ENCODE results near the gene GDF10.

Gene GDF10

DNA sequence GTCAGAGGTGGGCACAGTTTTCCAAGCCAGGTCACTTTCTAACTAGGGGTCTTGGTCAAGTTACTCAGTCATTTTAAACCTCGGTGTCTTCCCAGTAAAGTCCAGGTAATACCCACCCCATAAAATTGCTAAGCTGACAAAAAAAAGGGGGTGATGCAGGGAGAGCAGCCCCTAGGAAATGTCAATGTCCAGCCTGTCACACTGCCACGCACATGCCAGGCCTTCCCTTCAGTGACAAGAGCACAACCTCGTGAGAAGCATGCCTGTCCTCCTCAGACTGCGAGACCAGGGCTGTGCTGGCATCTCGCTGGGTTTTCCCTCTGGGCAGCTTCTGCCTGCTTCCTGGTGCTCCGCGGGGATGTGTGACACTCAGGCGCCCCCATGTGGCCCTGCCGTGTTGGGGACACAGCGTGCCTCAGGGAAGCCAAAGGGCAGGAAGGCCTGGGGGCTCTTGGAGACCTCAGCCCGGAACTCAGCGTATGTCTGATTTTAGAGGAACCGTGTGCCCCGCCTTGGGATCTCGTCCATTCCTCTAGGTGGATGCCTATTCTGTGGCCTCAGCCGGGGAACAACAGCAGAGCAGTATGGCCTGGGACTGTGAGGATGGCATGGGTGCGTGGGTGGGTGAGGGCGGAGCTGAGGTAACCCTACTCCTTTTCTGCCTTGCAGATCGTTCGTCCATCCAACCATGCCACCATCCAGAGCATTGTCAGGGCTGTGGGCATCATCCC is 12.1 kb downstream of the GDF10 start:
- no peaks in the 10 kb centered on the region for H3K27me3 ChIP-seq (ENCODE audit: control insufficient read depth, insufficient read depth, low read length, poor library complexity, severe bottlenecking)
- no peak overlapping the region for H3K4me3 ChIP-seq (ENCODE audit: insufficient read depth, low read depth, low read length)
- H3K36me3 ChIP-seq (ENCODE audit: control insufficient read depth, insufficient read depth, low read length) = no peaks in the 10 kb centered on the region
- H3K4me1 ChIP-seq (ENCODE audit: control insufficient read depth, insufficient read depth, low read length) = no peaks in the 10 kb centered on the region
- no peak overlapping the region for H3K27ac ChIP-seq (ENCODE audit: insufficient read depth, low read depth, low read length, poor library complexity, severe bottlenecking)
- no peaks in the 10 kb centered on the region for H3K9me3 ChIP-seq (ENCODE audit: control insufficient read depth, low read length)
- WGBS, 2 experiments = 38 to 40% methylated on average over 20 of the region's 20 CpGs

DNA sequence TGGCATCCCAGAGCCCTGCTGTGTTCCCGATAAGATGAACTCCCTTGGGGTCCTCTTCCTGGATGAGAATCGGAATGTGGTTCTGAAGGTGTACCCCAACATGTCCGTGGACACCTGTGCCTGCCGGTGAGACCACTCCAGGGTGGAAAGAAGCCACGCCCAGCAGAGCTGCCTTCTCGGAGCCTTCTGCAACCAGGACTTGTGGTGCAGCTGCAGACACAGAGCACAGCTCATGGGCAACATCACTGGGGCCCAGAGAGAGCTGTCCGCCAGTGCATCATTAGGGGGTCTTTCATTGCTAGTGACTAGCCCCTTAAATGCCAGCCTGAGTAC is 12.6 kb downstream of the GDF10 start:
- H3K9me3 ChIP-seq (ENCODE audit: control insufficient read depth, low read length) = no peaks in the 10 kb centered on the region
- 91% methylated on average over 7 of the region's 7 CpGs for WGBS, 2 experiments
- no peaks in the 10 kb centered on the region for H3K4me1 ChIP-seq (ENCODE audit: control insufficient read depth, insufficient read depth, low read length)
- H3K4me3 ChIP-seq (ENCODE audit: insufficient read depth, low read depth, low read length) = no peak overlapping the region
- H3K27ac ChIP-seq (ENCODE audit: insufficient read depth, low read depth, low read length, poor library complexity, severe bottlenecking) = no peak overlapping the region
- H3K27me3 ChIP-seq (ENCODE audit: control insufficient read depth, insufficient read depth, low read length, poor library complexity, severe bottlenecking) = no peaks in the 10 kb centered on the region
- no peaks in the 10 kb centered on the region for H3K36me3 ChIP-seq (ENCODE audit: control insufficient read depth, insufficient read depth, low read length)

DNA sequence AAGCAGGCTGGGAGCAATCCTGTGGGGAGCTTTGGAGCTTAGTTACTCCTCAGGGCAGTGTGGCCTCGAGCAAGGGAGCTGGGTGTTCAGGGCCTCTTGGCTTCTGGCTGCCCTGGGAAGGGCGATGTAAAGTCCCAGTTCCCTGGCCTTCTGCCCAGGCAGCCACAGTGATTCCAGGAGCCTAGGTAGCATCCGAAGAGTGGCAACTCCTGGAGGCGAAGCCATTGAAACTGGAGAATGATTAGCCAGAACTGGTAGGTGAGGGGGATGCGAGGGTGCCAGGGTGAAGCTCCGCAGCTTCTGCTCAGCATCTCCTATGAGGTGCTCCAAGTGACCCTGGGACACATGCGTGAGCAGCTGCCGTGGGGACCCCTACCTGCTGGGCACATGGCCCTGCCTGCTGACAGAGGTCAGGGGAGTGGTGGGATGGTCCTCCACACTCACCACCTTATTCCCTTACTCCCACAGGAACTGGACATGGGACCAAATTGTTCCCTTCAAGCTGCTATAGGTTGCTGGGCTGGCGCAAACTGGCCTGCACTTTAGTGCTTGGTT is 14.5 kb downstream of the GDF10 start:
- Histone ChIP-seq H3K4me1 (ENCODE audit: control insufficient read depth, insufficient read depth, low read length) (no peaks in the 10 kb centered on the region), H3K27ac (ENCODE audit: insufficient read depth, low read depth, low read length, poor library complexity, severe bottlenecking) (no peak overlapping the region), H3K4me3 (ENCODE audit: insufficient read depth, low read depth, low read length) (no peak overlapping the region), H3K36me3 (ENCODE audit: control insufficient read depth, insufficient read depth, low read length) (no peaks in the 10 kb centered on the region), H3K9me3 (ENCODE audit: control insufficient read depth, low read length) (no peaks in the 10 kb centered on the region), H3K27me3 (ENCODE audit: control insufficient read depth, insufficient read depth, low read length, poor library complexity, severe bottlenecking) (no peaks in the 10 kb centered on the region)
- 95 to 96% methylated on average over 9 of the region's 9 CpGs for WGBS, 2 experiments

DNA sequence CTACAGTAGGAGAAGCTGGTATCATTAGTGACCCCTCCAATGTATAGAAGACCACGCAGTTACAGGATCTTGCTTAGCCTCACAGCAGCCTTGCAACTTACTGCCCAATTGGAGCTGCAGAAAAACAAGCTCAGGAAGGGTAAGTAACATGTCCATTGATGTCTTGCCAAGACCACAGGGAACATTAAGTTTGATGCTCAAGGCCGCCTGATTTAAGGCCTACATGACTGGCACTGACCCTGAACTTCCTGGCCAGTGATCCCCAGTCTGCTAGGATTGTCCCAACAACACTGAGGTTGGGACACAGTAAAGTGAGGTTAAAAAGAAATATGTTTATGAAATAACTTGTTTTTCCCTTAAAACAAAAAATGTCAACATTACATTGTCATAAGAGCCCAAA is 15.4 kb downstream of the GDF10 start:
- Histone ChIP-seq H3K4me1 (ENCODE audit: control insufficient read depth, insufficient read depth, low read length) (no peaks in the 10 kb centered on the region), H3K27ac (ENCODE audit: insufficient read depth, low read depth, low read length, poor library complexity, severe bottlenecking) (no peak overlapping the region), H3K9me3 (ENCODE audit: control insufficient read depth, low read length) (no peaks in the 10 kb centered on the region), H3K4me3 (ENCODE audit: insufficient read depth, low read depth, low read length) (no peak overlapping the region), H3K27me3 (ENCODE audit: control insufficient read depth, insufficient read depth, low read length, poor library complexity, severe bottlenecking) (no peaks in the 10 kb centered on the region), H3K36me3 (ENCODE audit: control insufficient read depth, insufficient read depth, low read length) (no peaks in the 10 kb centered on the region)
- WGBS, 2 experiments = 92 to 95% methylated on average over 2 of the region's 2 CpGs

DNA sequence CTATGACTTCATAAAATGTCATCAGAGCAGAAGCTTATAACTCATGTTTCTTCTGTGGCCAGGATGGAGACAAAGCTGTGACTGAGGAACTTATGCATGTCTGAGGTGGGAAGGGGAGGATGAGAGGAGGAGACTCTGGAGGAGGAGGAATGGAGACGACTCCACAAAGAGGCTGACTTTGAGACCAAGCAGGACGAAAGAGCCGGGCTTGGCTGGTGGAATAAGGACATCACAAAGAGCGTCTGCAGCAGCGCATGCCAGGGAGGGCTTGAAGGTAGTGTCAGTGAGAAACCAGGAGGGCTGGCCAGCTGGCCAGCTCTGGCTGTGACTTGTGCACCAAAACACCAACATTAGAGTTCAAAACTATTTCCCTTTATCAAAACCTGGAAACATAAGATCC is 16.1 kb downstream of the GDF10 start:
- no peaks in the 10 kb centered on the region for H3K4me1 ChIP-seq (ENCODE audit: control insufficient read depth, insufficient read depth, low read length)
- no peaks in the 10 kb centered on the region for H3K36me3 ChIP-seq (ENCODE audit: control insufficient read depth, insufficient read depth, low read length)
- WGBS, 2 experiments = 70 to 74% methylated on average over 5 of the region's 5 CpGs

DNA sequence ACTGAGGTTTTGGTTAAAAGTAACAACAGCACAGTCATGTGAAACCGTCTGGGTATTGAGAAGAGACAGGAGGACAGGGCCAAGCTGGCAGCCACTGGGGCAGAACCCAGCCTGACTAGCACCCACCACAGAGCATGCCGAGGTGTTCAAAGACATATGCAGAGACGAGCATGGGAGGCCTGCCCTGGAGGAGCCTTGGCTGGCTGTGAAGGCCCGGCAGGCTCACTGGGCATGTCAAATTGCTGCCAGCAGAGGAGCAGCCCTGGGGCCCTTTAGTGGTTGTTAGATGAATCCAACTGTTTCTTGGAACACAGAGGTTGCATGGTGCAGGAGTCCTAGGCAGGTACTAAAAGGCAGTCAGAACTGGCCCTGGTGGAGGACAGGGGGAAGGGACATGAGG is 17.3 kb downstream of the GDF10 start:
- WGBS, 2 experiments = 87 to 95% methylated on average over 4 of the region's 4 CpGs
- Histone ChIP-seq H3K27me3 (ENCODE audit: control insufficient read depth, insufficient read depth, low read length, poor library complexity, severe bottlenecking) (no peaks in the 10 kb centered on the region), H3K27ac (ENCODE audit: insufficient read depth, low read depth, low read length, poor library complexity, severe bottlenecking) (no peak overlapping the region), H3K4me3 (ENCODE audit: insufficient read depth, low read depth, low read length) (no peak overlapping the region), H3K4me1 (ENCODE audit: control insufficient read depth, insufficient read depth, low read length) (no peaks in the 10 kb centered on the region), H3K9me3 (ENCODE audit: control insufficient read depth, low read length) (no peaks in the 10 kb centered on the region), H3K36me3 (ENCODE audit: control insufficient read depth, insufficient read depth, low read length) (no peaks in the 10 kb centered on the region)

More for the DNA sequence above, 16.1 kb downstream of the GDF10 start:
- H3K4me3 ChIP-seq (ENCODE audit: insufficient read depth, low read depth, low read length) = no peak overlapping the region
- no peaks in the 10 kb centered on the region for H3K27me3 ChIP-seq (ENCODE audit: control insufficient read depth, insufficient read depth, low read length, poor library complexity, severe bottlenecking)
- H3K27ac ChIP-seq (ENCODE audit: insufficient read depth, low read depth, low read length, poor library complexity, severe bottlenecking) = no peak overlapping the region
- no peaks in the 10 kb centered on the region for H3K9me3 ChIP-seq (ENCODE audit: control insufficient read depth, low read length)

DNA sequence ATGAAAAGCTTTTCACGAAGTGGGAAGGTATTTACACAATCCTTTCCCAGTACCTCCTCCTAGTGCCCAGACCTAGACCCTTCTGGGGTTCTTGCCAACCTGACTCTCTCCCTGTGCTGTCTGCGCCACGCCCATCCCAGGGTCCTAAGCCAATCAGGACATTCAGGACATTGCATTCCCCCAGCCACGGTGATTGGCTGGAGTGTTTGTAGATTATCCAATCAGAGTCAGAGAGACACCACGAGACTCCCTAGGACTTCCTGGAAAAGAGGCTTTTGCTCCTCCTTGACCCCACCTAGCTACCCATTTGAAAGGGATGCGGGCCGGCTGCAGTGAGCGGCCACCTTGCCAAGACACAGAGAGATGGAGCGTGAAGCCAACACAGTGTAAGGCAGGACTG is 18.7 kb downstream of the GDF10 start:
- no peaks in the 10 kb centered on the region for H3K4me1 ChIP-seq (ENCODE audit: control insufficient read depth, insufficient read depth, low read length)
- no peak overlapping the region for H3K4me3 ChIP-seq (ENCODE audit: insufficient read depth, low read depth, low read length)
- H3K27me3 ChIP-seq (ENCODE audit: control insufficient read depth, insufficient read depth, low read length, poor library complexity, severe bottlenecking) = no peaks in the 10 kb centered on the region
- H3K9me3 ChIP-seq (ENCODE audit: control insufficient read depth, low read length) = no peaks in the 10 kb centered on the region
- H3K27ac ChIP-seq (ENCODE audit: insufficient read depth, low read depth, low read length, poor library complexity, severe bottlenecking) = no peak overlapping the region
- H3K36me3 ChIP-seq (ENCODE audit: control insufficient read depth, insufficient read depth, low read length) = no peaks in the 10 kb centered on the region
- 92 to 95% methylated on average over 9 of the region's 9 CpGs for WGBS, 2 experiments

DNA sequence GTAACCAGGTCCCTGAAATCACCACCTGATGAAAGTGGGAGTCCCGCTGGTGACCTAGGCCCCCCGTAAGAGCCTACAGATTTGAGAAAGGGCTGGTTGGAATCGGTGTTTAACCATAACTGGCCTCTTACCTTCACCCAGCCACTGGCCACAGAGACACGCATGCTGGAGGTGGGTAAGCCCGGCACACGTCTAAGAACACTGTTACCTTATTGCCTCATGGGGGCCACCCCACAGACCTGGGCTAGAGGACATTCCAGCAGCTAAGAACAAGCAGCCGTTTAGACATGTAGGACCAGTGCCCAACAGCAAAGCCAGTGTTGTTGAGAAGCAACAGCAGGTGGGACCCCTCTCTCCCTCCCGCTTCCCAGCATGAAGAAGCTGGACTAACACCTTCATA is 19.8 kb downstream of the GDF10 start:
- Histone ChIP-seq H3K4me1 (ENCODE audit: control insufficient read depth, insufficient read depth, low read length) (no peaks in the 10 kb centered on the region), H3K27me3 (ENCODE audit: control insufficient read depth, insufficient read depth, low read length, poor library complexity, severe bottlenecking) (no peaks in the 10 kb centered on the region), H3K9me3 (ENCODE audit: control insufficient read depth, low read length) (no peaks in the 10 kb centered on the region), H3K27ac (ENCODE audit: insufficient read depth, low read depth, low read length, poor library complexity, severe bottlenecking) (no peak overlapping the region), H3K36me3 (ENCODE audit: control insufficient read depth, insufficient read depth, low read length) (no peaks in the 10 kb centered on the region), H3K4me3 (ENCODE audit: insufficient read depth, low read depth, low read length) (no peak overlapping the region)
- 96% methylated on average over 8 of the region's 8 CpGs for WGBS, 2 experiments

DNA sequence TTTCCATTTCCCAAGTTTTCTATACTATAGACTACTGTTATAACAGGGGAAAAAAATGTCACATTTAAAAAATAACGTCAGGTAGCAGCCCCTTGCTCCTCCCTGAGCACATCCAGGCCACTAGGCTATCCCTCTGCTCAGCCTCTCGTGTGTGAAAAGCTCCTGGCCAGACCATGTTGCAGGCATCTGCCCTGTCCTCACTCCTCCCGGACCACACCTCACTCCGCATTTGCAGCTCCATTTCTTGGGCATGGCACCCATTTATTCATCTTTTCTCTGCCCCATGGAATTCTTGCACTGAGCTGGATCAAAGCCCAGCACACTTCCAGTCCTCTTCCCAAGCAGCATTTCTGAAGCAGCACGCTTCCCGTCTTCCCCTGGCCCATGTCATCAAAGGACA is 20.8 kb downstream of the GDF10 start:
- no peaks in the 10 kb centered on the region for H3K9me3 ChIP-seq (ENCODE audit: control insufficient read depth, low read length)
- 86 to 91% methylated on average over 6 of the region's 6 CpGs for WGBS, 2 experiments
- no peaks in the 10 kb centered on the region for H3K4me1 ChIP-seq (ENCODE audit: control insufficient read depth, insufficient read depth, low read length)
- H3K4me3 ChIP-seq (ENCODE audit: insufficient read depth, low read depth, low read length) = no peak overlapping the region
- no peak overlapping the region for H3K27ac ChIP-seq (ENCODE audit: insufficient read depth, low read depth, low read length, poor library complexity, severe bottlenecking)
- no peaks in the 10 kb centered on the region for H3K27me3 ChIP-seq (ENCODE audit: control insufficient read depth, insufficient read depth, low read length, poor library complexity, severe bottlenecking)
- no peaks in the 10 kb centered on the region for H3K36me3 ChIP-seq (ENCODE audit: control insufficient read depth, insufficient read depth, low read length)

DNA sequence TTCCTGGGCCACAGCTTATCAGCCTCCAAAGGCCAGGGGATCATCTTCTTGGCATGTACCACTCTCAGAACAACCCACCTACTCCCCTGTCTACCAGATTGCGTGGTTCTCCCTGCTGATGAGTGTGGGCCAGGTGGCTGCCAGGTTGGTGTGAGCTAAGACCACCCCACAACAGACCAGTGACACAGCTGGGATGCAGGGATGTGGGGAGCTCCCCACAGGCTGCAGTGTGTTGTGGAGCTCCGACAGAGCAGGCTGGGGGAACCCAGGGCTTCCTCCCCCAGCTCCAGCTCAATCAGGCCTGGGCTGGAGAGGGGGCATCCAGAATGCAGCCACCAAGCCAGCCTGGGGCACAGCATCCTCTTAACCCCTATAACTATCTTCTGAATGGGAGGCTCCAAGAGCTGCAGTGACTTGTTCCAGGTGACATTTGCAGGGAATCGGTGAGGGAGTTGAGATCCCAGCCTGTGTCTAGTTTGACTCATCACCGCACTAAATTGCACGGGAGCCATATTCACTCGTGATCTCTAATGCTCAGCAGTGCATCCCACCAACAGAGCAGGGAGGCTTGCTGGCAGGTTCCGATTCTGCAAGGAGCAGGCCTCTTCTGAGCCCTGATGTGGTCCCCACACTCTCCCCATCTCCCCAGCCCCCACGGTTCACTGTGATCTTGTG is 21.7 kb downstream of the GDF10 start:
- no peaks in the 10 kb centered on the region for H3K27me3 ChIP-seq (ENCODE audit: control insufficient read depth, insufficient read depth, low read length, poor library complexity, severe bottlenecking)
- H3K9me3 ChIP-seq (ENCODE audit: control insufficient read depth, low read length) = no peaks in the 10 kb centered on the region
- H3K36me3 ChIP-seq (ENCODE audit: control insufficient read depth, insufficient read depth, low read length) = no peaks in the 10 kb centered on the region
- no peaks in the 10 kb centered on the region for H3K4me1 ChIP-seq (ENCODE audit: control insufficient read depth, insufficient read depth, low read length)
- no peak overlapping the region for H3K27ac ChIP-seq (ENCODE audit: insufficient read depth, low read depth, low read length, poor library complexity, severe bottlenecking)
- 90 to 92% methylated on average over 8 of the region's 8 CpGs for whole genome bisulfite sequencing, 2 experiments
- H3K4me3 ChIP-seq (ENCODE audit: insufficient read depth, low read depth, low read length) = no peak overlapping the region
